MM.1S (cell line): ENCODE measurements around the gene WSB1.

Experiments
- CTCF ChIP-seq: fragments of 300-600 bp; sonication (generic); IDR thresholded peaks from 2 replicates; pipeline ENCODE4 v1.5.1; 2016; ENCODE audit warnings: antibody characterized with exemption, low read length, mixed read lengths
- EZH2 ChIP-seq: fragments of 300-600 bp; sonication (generic); optimal IDR thresholded peaks from 2 replicates; pipeline ENCODE3; 2017; ENCODE audit warnings: low read depth, mild to moderate bottlenecking, antibody characterized with exemption, low read length, mixed read lengths
- EZH2phosphoT487 ChIP-seq: fragments of 300-600 bp; sonication (generic); IDR thresholded peaks from 2 replicates; pipeline ENCODE4 v1.6.1; 2018; ENCODE audit warnings: antibody characterized with exemption, low read length

- no peak for TF ChIP-seq CTCF
- no peak for TF ChIP-seq EZH2
- no peak for TF ChIP-seq EZH2phosphoT487
These were observed 34.0 kb downstream of the WSB1 start for GRCh38 chr17:27327871-27328270.
